Activated CD4-positive, alpha-beta memory T cell treated with anti-CD3 and anti-CD28 coated beads, Interleukin-2, amount 10 ng/mL, durations not matched to agents 7 days and 5 days (primary cell): Measurements from ENCODE around the gene GDPD4. TPM values are rescaled to one million over a fixed set of nuclear protein-coding genes. Genes with fewer than 3 reads are reported as not detected.

ENCODE experiments used
- CTCF ChIA-PET: fragments of 350-600 bp; sonication (Branson Sonifier 250); formaldehyde crosslinking; loops from one replicate; lab custom pipeline; 2021; ENCODE audit warnings: antibody characterized with exemption, inconsistent platforms; lab: Charles Lee
- POLR2A ChIA-PET: fragments of 350-600 bp; sonication (Branson Sonifier 250); formaldehyde crosslinking; loops from one replicate; lab custom pipeline; 2021; ENCODE audit warnings: antibody characterized with exemption; lab: Charles Lee
- DNase-seq: peaks from one replicate; pipeline ENCODE4 v3.0.0-alpha.2; 2020
- H3K27ac Mint-ChIP-seq: one replicate; pipeline ENCODE4 v1.8.0; 2021; ENCODE audit warnings: mild to moderate bottlenecking, mixed read lengths
- H3K27me3 Mint-ChIP-seq: one replicate; pipeline ENCODE4 v1.8.0; 2021; ENCODE audit warnings: mixed read lengths
- H3K36me3 Mint-ChIP-seq: one replicate; pipeline ENCODE4 v1.8.0; 2021; ENCODE audit warnings: low read depth, mixed read lengths
- H3K4me1 Mint-ChIP-seq: one replicate; pipeline ENCODE4 v1.8.0; 2021; ENCODE audit warnings: mixed read lengths
- H3K4me3 Mint-ChIP-seq: one replicate; pipeline ENCODE4 v1.8.0; 2021; ENCODE audit warnings: mild to moderate bottlenecking, mixed read lengths
- H3K9me3 Mint-ChIP-seq: one replicate; pipeline ENCODE4 v1.8.0; 2021; ENCODE audit warnings: mixed read lengths
- total RNA-seq, 2 experiments: library from RNA; stranded (reverse); gene quantifications; one replicate each; pipeline ENCODE4 v1.2.3, GENCODE V29; 2021

The GDPD4 gene
- total RNA-seq, 2 experiments from 2014 or later = not detected

GRCh38 chr11:77175021-77175842, 126.3 kb downstream of the GDPD4 start:
- H3K4me3 Mint-ChIP-seq = no peak overlapping the region
- H3K27ac Mint-ChIP-seq = no peak overlapping the region
- POLR2A ChIA-PET = no interaction called here

GRCh38 chr11:77174559-77174958, 126.9 kb downstream of the GDPD4 start:
- CTCF ChIA-PET = interaction anchor here (3.2 kb wide), 1 partner anchor 47 kb away, joined by 11 read pairs; the partner anchor contains the start of gene MYO7A
- no peak overlapping the region for H3K4me3 Mint-ChIP-seq
- no peak for DNase-seq
- no peak overlapping the region for H3K27ac Mint-ChIP-seq
- H3K36me3 Mint-ChIP-seq = no peaks in the 10 kb centered on the region
- POLR2A ChIA-PET = no interaction called here
- H3K27me3 Mint-ChIP-seq = no peaks in the 10 kb centered on the region
- no peaks in the 10 kb centered on the region for H3K4me1 Mint-ChIP-seq
- H3K9me3 Mint-ChIP-seq = no peaks in the 10 kb centered on the region

More at GRCh38 chr11:77175021-77175842, 126.3 kb downstream of the GDPD4 start:
- no peaks in the 10 kb centered on the region for H3K36me3 Mint-ChIP-seq
- no peaks in the 10 kb centered on the region for H3K27me3 Mint-ChIP-seq
- H3K9me3 Mint-ChIP-seq = no peaks in the 10 kb centered on the region
- CTCF ChIA-PET = interaction anchor here (0.6 to 3.2 kb wide), 2 partner anchors 48 to 112 kb away, joined by 3 to 11 read pairs; partner anchors contain the start of gene MYO7A
- H3K4me1 Mint-ChIP-seq = no peaks in the 10 kb centered on the region
- DNase-seq = no peak

GRCh38 chr11:77173494-77173893, 128.0 kb downstream of the GDPD4 start:
- Mint-ChIP-seq H3K4me3 (no peak overlapping the region), H3K4me1 (no peaks in the 10 kb centered on the region), H3K9me3 (no peaks in the 10 kb centered on the region), H3K27me3 (no peaks in the 10 kb centered on the region), H3K36me3 (no peaks in the 10 kb centered on the region), H3K27ac (no peak overlapping the region)
- POLR2A ChIA-PET = no interaction called here
- no peak for DNase-seq
- CTCF ChIA-PET = interaction anchor here (3.2 kb wide), 1 partner anchor 46 kb away, joined by 11 read pairs; the partner anchor contains the start of gene MYO7A

GRCh38 chr11:77172666-77172982, 128.9 kb downstream of the GDPD4 start:
- CTCF ChIA-PET = no interaction called here
- no peak overlapping the region for H3K27ac Mint-ChIP-seq
- H3K4me1 Mint-ChIP-seq = no peaks in the 10 kb centered on the region
- POLR2A ChIA-PET = no interaction called here
- H3K27me3 Mint-ChIP-seq = no peaks in the 10 kb centered on the region
- DNase-seq = no peak
- no peaks in the 10 kb centered on the region for H3K9me3 Mint-ChIP-seq
- H3K4me3 Mint-ChIP-seq = no peak overlapping the region
- no peaks in the 10 kb centered on the region for H3K36me3 Mint-ChIP-seq

GRCh38 chr11:77171885-77172665, 129.4 kb downstream of the GDPD4 start:
- no peaks in the 10 kb centered on the region for H3K9me3 Mint-ChIP-seq
- no peak overlapping the region for H3K4me3 Mint-ChIP-seq
- CTCF ChIA-PET = no interaction called here
- no peaks in the 10 kb centered on the region for H3K4me1 Mint-ChIP-seq
- no peaks in the 10 kb centered on the region for H3K27me3 Mint-ChIP-seq
- no peak for DNase-seq
- H3K27ac Mint-ChIP-seq = no peak overlapping the region
- POLR2A ChIA-PET = no interaction called here
- no peaks in the 10 kb centered on the region for H3K36me3 Mint-ChIP-seq

GRCh38 chr11:77171254-77171653, 130.2 kb downstream of the GDPD4 start:
- H3K9me3 Mint-ChIP-seq = no peaks in the 10 kb centered on the region
- H3K27ac Mint-ChIP-seq = no peak overlapping the region
- ChIA-PET POLR2A (no interaction called here), CTCF (interaction anchor here (0.9 kb wide), 1 partner anchor 44 kb away, joined by 3 read pairs; the partner anchor contains the start of gene MYO7A)
- H3K36me3 Mint-ChIP-seq = no peaks in the 10 kb centered on the region
- no peaks in the 10 kb centered on the region for H3K27me3 Mint-ChIP-seq
- H3K4me3 Mint-ChIP-seq = no peak overlapping the region
- no peaks in the 10 kb centered on the region for H3K4me1 Mint-ChIP-seq
- DNase-seq = no peak

- Mint-ChIP-seq H3K27me3 (no peaks in the 10 kb centered on the region), H3K4me1 (no peaks in the 10 kb centered on the region), H3K9me3 (no peaks in the 10 kb centered on the region), H3K36me3 (no peaks in the 10 kb centered on the region), H3K27ac (no peak overlapping the region), H3K4me3 (no peak overlapping the region)
- CTCF ChIA-PET = no interaction called here
- POLR2A ChIA-PET = no interaction called here
- DNase-seq = no peak
Measured at GRCh38 chr11:77170107-77170506, 131.4 kb downstream of the GDPD4 start.

- no peak for DNase-seq
- Mint-ChIP-seq H3K27ac (no peak overlapping the region), H3K36me3 (no peaks in the 10 kb centered on the region), H3K4me1 (no peaks in the 10 kb centered on the region), H3K9me3 (no peaks in the 10 kb centered on the region), H3K4me3 (no peak overlapping the region), H3K27me3 (peaks cover 2% of the 10 kb centered on the region)
- CTCF ChIA-PET = interaction anchor here (0.7 kb wide), 1 partner anchor 40 kb away, joined by 4 read pairs; the partner anchor contains the start of gene MYO7A
- POLR2A ChIA-PET = no interaction called here
Measured at GRCh38 chr11:77167791-77168190, 133.7 kb downstream of the GDPD4 start.

- no peak overlapping the region for H3K4me3 Mint-ChIP-seq
- no peak for DNase-seq
- no peaks in the 10 kb centered on the region for H3K9me3 Mint-ChIP-seq
- POLR2A ChIA-PET = no interaction called here
- H3K27ac Mint-ChIP-seq = no peak overlapping the region
- H3K36me3 Mint-ChIP-seq = no peaks in the 10 kb centered on the region
- peaks cover 2% of the 10 kb centered on the region for H3K27me3 Mint-ChIP-seq
- CTCF ChIA-PET = interaction anchor here (0.7 kb wide), 1 partner anchor 40 kb away, joined by 4 read pairs; the partner anchor contains the start of gene MYO7A
- H3K4me1 Mint-ChIP-seq = no peaks in the 10 kb centered on the region
Measured at GRCh38 chr11:77167111-77167626, 134.3 kb downstream of the GDPD4 start.

Other genes starting within 250 kb of the GDPD4 start
- under 1 TPM; 0.43 to 0.65 TPM for gene CAPN5, start 234.7 kb downstream of the GDPD4 start, total RNA-seq
- gene OMP, start 198.8 kb downstream of the GDPD4 start, total RNA-seq = not detected
- gene MYO7A, start 173.4 kb downstream of the GDPD4 start, total RNA-seq = under 1 TPM; 0.35 to 0.50 TPM
- 10 to 100 TPM; 47.1 to 48.2 TPM for gene PAK1, start 172.4 kb upstream of the GDPD4 start, total RNA-seq